OCI-LY3 (cell line): ENCODE measurements around the gene CNN3.

Experiments used
- H2AFZ ChIP-seq: fragments of 200-600, 300-600 bp; shearing (Covaris generic); 2 replicates; pipeline ENCODE4 v1.6.0; 2014; ENCODE audit warnings: antibody characterized with exemption, low read depth, low read length
- H3K27ac ChIP-seq: fragments of 200-600, 300-600 bp; sonication (generic); 2 replicates; pipeline ENCODE4 v1.5.1; 2014; ENCODE audit warnings: mild to moderate bottlenecking, low read length, moderate library complexity, mixed read lengths
- H3K27me3 ChIP-seq: fragments of 200-600, 300-600 bp; sonication (generic); 2 replicates; pipeline ENCODE4 v1.6.1; 2014; ENCODE audit warnings: low read depth, low read length, mixed read lengths
- H3K36me3 ChIP-seq: fragments of 200-600, 300-600 bp; sonication (generic); replicated peaks from 2 replicates; pipeline ENCODE3; 2014; ENCODE audit warnings: low read depth, low read length, mixed read lengths
- H3K4me1 ChIP-seq: fragments of 300-600, 200-600 bp; sonication (generic); 2 replicates; pipeline ENCODE4 v1.6.1; 2014; ENCODE audit warnings: low read length, mixed read lengths
- H3K4me2 ChIP-seq: fragments of 200-600, 300-600 bp; sonication (generic); 2 replicates; pipeline ENCODE4 v1.6.1; 2014; ENCODE audit warnings: low read length, mixed read lengths
- H3K4me3 ChIP-seq: fragments of 300-600, 200-600 bp; sonication (generic); 2 replicates; pipeline ENCODE4 v1.5.1; 2014; ENCODE audit warnings: antibody characterized with exemption, mild to moderate bottlenecking, low read length, moderate library complexity
- H3K79me2 ChIP-seq: fragments of 300-600, 200-600 bp; shearing (Covaris generic); 2 replicates; pipeline ENCODE4 v1.6.1; 2014; ENCODE audit warnings: mild to moderate bottlenecking, low read length, mixed read lengths
- H3K9ac ChIP-seq: fragments of 300-600, 200-600 bp; shearing (Covaris generic); 2 replicates; pipeline ENCODE4 v1.6.0; 2014; ENCODE audit warnings: mild to moderate bottlenecking, low read length, moderate library complexity
- H3K9me3 ChIP-seq: fragments of 200-600, 300-600 bp; shearing (Covaris generic); 2 replicates; pipeline ENCODE4 v1.6.1; 2014; ENCODE audit warnings: low read length, mixed read lengths; ENCODE audit not compliant: insufficient read depth
- H4K20me1 ChIP-seq: fragments of 200-600, 300-600 bp; sonication (generic); 2 replicates; pipeline ENCODE4 v1.6.1; 2016; ENCODE audit warnings: low read length, mixed read lengths; ENCODE audit not compliant: insufficient read depth
- EZH2phosphoT487 ChIP-seq: fragments of 200-600 bp; shearing (Covaris generic); IDR thresholded peaks from 2 replicates; pipeline ENCODE4 v1.6.1; 2018; ENCODE audit warnings: antibody characterized with exemption, mixed run types, low read depth
- TF ChIP-seq, protein P1 (sequence below): fragments of 200-600, 300-600 bp; sonication (generic); IDR thresholded peaks from 2 replicates; pipeline ENCODE4 v1.5.1; 2014; ENCODE audit warnings: antibody characterized with exemption, low read length, low read depth

CNN3 gene

DNA sequence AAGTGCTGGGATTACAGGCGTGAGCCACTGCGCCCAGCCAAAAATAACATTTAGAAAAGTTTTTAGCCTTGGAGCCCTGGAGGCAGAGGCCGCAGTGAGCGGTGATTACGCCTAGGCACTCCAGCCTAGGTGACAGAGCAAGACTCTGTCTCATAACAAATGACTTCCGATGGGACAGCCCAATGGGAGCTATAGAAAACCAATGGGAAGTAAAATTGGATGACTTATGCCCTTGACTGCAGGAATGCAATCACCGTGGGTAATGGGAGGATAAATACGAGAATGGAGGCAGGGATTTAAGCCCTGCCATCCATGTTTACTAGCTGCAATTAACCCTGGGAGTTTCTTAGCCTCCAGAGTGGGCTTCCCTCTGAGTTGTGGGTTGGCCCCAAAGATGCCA lies 37.0 kb upstream of the CNN3 start:
- no peaks in the 10 kb centered on the region for H3K9me3 ChIP-seq
- H3K27ac ChIP-seq: no peak overlapping the region
- H3K36me3 ChIP-seq: no peaks in the 10 kb centered on the region
- no peaks in the 10 kb centered on the region for H4K20me1 ChIP-seq
- H3K4me2 ChIP-seq: no peak overlapping the region
- no peak overlapping the region for H2AFZ ChIP-seq
- no peaks in the 10 kb centered on the region for H3K27me3 ChIP-seq
- H3K4me3 ChIP-seq: no peak overlapping the region
- no peak for TF ChIP-seq EZH2phosphoT487
- TF ChIP-seq, protein P1, sequence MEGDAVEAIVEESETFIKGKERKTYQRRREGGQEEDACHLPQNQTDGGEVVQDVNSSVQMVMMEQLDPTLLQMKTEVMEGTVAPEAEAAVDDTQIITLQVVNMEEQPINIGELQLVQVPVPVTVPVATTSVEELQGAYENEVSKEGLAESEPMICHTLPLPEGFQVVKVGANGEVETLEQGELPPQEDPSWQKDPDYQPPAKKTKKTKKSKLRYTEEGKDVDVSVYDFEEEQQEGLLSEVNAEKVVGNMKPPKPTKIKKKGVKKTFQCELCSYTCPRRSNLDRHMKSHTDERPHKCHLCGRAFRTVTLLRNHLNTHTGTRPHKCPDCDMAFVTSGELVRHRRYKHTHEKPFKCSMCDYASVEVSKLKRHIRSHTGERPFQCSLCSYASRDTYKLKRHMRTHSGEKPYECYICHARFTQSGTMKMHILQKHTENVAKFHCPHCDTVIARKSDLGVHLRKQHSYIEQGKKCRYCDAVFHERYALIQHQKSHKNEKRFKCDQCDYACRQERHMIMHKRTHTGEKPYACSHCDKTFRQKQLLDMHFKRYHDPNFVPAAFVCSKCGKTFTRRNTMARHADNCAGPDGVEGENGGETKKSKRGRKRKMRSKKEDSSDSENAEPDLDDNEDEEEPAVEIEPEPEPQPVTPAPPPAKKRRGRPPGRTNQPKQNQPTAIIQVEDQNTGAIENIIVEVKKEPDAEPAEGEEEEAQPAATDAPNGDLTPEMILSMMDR: no peak
- no peak overlapping the region for H3K9ac ChIP-seq
- H3K4me1 ChIP-seq: peaks cover 22% of the 10 kb centered on the region
- H3K79me2 ChIP-seq: no peaks in the 10 kb centered on the region

DNA sequence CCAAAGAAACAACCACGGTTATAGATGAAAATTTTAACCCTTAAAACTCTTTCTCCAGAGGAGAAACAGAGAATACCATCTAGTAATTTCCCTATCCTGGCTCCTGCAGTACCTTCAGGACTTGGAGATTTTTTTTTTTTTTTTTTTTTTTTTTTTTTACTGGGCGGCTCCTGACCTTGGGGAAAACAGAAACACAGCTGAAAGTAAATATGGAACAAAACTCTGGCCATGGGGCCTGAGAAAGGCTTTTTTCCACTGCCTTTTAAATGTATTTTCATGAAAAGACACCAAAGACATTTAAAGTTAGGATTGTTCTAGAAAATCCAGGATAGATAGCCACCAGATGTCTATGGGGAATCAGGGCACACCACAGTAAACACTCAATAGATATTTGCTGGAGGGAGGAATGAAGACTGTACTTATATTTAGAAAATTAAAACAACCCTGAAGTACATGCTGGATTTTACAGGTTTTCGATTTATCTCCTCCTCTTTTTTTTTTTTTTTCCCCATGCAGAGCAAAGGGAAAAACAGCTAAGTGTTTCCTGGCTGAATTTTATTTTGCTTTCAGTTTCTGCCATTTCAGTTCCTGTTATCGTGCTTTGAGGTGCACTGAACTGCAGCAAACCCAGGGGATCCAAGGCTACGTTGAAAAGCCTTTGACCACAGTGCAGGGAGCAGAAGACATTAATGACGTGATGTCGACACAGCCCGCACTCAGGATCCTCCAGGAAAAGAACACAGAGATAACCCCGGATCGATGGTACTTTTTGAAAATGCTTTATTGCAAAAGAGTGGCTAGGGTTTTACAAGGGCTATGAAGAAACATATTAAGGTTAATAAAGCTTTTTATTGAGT lies 35.7 kb upstream of the CNN3 start:
- peak overlapping the region; percentile 86 for H3K4me2 ChIP-seq
- no peaks in the 10 kb centered on the region for H3K36me3 ChIP-seq
- no peaks in the 10 kb centered on the region for H3K9me3 ChIP-seq
- peak overlapping the region; percentile 53 for H3K27ac ChIP-seq
- H4K20me1 ChIP-seq: no peaks in the 10 kb centered on the region
- H2AFZ ChIP-seq: peak overlapping the region; percentile 69
- H3K4me3 ChIP-seq: peak overlapping the region; percentile 75
- no peaks in the 10 kb centered on the region for H3K27me3 ChIP-seq
- H3K4me1 ChIP-seq: peaks cover 22% of the 10 kb centered on the region
- peak overlapping the region; percentile 61 for H3K9ac ChIP-seq
- no peaks in the 10 kb centered on the region for H3K79me2 ChIP-seq
- no peak for TF ChIP-seq EZH2phosphoT487
- TF ChIP-seq, protein P1: no peak

DNA sequence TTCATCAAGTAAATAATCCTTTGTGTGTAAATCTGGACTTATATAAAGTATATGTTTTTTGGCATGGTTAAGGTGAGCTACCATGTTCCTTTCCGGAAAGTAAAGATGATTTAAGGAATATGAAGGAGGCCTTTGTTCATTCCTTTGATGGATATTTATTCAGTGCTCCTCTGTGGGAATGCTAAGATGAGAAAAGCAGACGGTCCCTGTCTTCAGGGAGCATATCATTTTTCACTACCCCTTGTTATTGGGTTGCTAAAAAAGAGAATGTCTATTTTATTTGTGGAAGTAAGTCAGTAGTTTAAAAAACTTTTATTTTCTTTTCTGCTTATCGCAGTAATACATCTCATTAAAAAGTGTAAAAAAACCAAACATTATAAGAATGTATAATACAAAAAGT lies 35.1 kb upstream of the CNN3 start:
- Histone ChIP-seq H3K4me1 (peaks cover 22% of the 10 kb centered on the region), H3K9me3 (no peaks in the 10 kb centered on the region), H3K27me3 (no peaks in the 10 kb centered on the region), H4K20me1 (no peaks in the 10 kb centered on the region), H3K27ac (no peak overlapping the region), H3K4me2 (peak overlapping the region; percentile 86), H2AFZ (no peak overlapping the region), H3K4me3 (no peak overlapping the region), H3K36me3 (no peaks in the 10 kb centered on the region), H3K9ac (no peak overlapping the region), H3K79me2 (no peaks in the 10 kb centered on the region)
- TF ChIP-seq EZH2phosphoT487: no peak
- TF ChIP-seq, protein P1: no peak

DNA sequence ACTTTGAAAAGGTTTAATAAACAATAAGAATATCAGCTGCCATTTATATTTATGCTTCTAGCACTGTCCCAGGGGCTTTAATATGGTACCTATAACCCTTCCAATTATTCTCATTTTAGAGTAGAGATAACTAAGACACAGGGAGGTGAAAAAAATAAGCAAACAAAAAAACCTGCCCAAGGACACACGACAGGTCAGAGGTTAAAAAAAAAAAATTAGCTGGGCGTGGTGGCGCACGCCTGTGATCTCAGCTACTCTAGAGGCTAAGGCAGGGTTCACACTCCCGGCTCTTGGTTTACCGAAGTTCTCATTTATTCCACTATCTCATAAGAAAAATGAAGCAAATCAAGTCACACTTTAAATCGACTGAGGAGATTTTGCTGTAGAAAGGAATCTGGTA lies 34.7 kb upstream of the CNN3 start:
- Histone ChIP-seq H3K9me3 (no peaks in the 10 kb centered on the region), H3K27ac (no peak overlapping the region), H3K4me3 (no peak overlapping the region), H3K27me3 (no peaks in the 10 kb centered on the region), H3K36me3 (no peaks in the 10 kb centered on the region), H3K9ac (no peak overlapping the region), H4K20me1 (no peaks in the 10 kb centered on the region), H3K4me2 (no peak overlapping the region), H3K4me1 (peaks cover 22% of the 10 kb centered on the region), H2AFZ (peak overlapping the region; percentile 69), H3K79me2 (no peaks in the 10 kb centered on the region)
- TF ChIP-seq, protein P1: no peak
- TF ChIP-seq EZH2phosphoT487: no peak
